ENCODE measurements around the gene DYRK3.

DNA sequence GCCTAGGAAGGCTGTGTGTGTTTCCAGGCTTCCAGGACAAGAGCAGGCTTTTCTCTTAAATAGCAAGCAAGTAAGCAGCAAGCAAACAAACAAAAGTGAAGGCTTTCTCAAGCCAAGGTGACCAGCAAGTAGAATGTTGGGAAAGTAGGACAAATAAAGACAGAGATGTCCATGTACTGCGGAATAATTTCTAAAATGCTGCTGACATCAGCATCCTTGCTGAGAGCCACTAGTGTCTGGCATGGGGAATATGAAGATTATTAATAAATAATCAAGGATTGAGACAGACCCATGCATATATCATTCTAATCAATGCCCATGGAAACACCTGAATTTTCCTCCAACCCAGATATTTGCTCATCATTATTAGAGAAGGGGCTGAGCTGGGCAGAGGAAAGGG lies 6.4 kb upstream of the DYRK3 start:
- TF ChIP-seq POLR2A (IDR thresholded peaks at IDR 0.05): no peak
- TF ChIP-seq, protein P1, sequence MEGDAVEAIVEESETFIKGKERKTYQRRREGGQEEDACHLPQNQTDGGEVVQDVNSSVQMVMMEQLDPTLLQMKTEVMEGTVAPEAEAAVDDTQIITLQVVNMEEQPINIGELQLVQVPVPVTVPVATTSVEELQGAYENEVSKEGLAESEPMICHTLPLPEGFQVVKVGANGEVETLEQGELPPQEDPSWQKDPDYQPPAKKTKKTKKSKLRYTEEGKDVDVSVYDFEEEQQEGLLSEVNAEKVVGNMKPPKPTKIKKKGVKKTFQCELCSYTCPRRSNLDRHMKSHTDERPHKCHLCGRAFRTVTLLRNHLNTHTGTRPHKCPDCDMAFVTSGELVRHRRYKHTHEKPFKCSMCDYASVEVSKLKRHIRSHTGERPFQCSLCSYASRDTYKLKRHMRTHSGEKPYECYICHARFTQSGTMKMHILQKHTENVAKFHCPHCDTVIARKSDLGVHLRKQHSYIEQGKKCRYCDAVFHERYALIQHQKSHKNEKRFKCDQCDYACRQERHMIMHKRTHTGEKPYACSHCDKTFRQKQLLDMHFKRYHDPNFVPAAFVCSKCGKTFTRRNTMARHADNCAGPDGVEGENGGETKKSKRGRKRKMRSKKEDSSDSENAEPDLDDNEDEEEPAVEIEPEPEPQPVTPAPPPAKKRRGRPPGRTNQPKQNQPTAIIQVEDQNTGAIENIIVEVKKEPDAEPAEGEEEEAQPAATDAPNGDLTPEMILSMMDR (IDR thresholded peaks at IDR 0.05): no peak
